H1 (cell line): Measurements from ENCODE around the gene RRP12. TPM values are rescaled to one million over a fixed set of nuclear protein-coding genes. Genes with fewer than 3 reads are reported as not detected.

ENCODE experiments used
- CREB1 ChIP-seq: IDR thresholded peaks from 2 replicates; pipeline ENCODE4 v1.6.1; 2012; ENCODE audit warnings: inconsistent platforms
- EZH2 ChIP-seq: fragments of 200-600 bp; sonication (generic); IDR thresholded peaks from 2 replicates; pipeline ENCODE4 v1.7.1; 2012; ENCODE audit warnings: low read depth, mild to moderate bottlenecking, moderate library complexity, low read length, inconsistent platforms; ENCODE audit not compliant: severe bottlenecking
- KDM1A ChIP-seq: fragments of 200-600, 300-600 bp; sonication (generic); IDR thresholded peaks from 2 replicates; pipeline ENCODE4 v1.7.1; 2016; ENCODE audit warnings: mild to moderate bottlenecking, low read length, borderline replicate concordance
- KDM5A ChIP-seq: fragments of 200-600 bp; IDR thresholded peaks from 2 replicates; pipeline ENCODE4 v1.7.1; 2012; ENCODE audit warnings: mild to moderate bottlenecking, low read length, inconsistent platforms, mixed read lengths
- POLR2A ChIP-seq, 2 experiments: IDR thresholded peaks; 1 replicate in 1 of 2; 2 replicates in 1 of 2; pipeline ENCODE4 v1.6.1; 2011; ENCODE audit warnings: low read depth in 2 of 2, low read length in 2 of 2, mild to moderate bottlenecking in 2 of 2; ENCODE audit errors: control extremely low read depth in 1 of 2
- TAF1 ChIP-seq: IDR thresholded peaks from 2 replicates; pipeline ENCODE4 v1.6.1; 2011; ENCODE audit warnings: mild to moderate bottlenecking, low read depth, low read length
- polyA plus RNA-seq, 7 experiments: library from polyadenylated mRNA; depleted of rRNA in 3 of 7; stranded (reverse) in 5 of 7; unstranded in 2 of 7; fragments of >200 nt in 5 of 7; fragments of 200-250 nt in 2 of 7; gene quantifications; 1 replicate in 5 of 7; 2 replicates in 1 of 7; 4 replicates in 1 of 7; pipeline versions ENCODE4 v1.2.1 to v1.2.3, GENCODE V29; 2011 to 2013; ENCODE audit warnings: missing spikeins in 2 of 7, mixed read lengths in 2 of 7
- total RNA-seq: library from RNA; stranded (reverse); fragmentation: NEBNext Ultra II Directional; extraction: Animal tissue kit (Norgen Biotek cat#: 25700); gene quantifications from 2 replicates; pipeline ENCODE4 v1.2.1, GENCODE V29; 2021

Gene RRP12
- total and polyA plus RNA-seq, 2 of the 8 experiments (the other 6 are each of a cell fraction or from before 2014, with no cell fraction given) = 21.0 to 65.8 TPM

- no peak for TF ChIP-seq CREB1
- no peak for TF ChIP-seq POLR2A (IDR thresholded peaks at IDR 0.05; ENCODE audit: control extremely low read depth in 1 of 2, low read depth in 2 of 2, low read length in 2 of 2)
- no peak for TF ChIP-seq KDM5A
- TF ChIP-seq KDM1A = no peak
- no peak for TF ChIP-seq EZH2
- no peak for TF ChIP-seq TAF1
Observed at GRCh38 chr10:97362310-97363033, 38.7 kb downstream of the RRP12 start (continued).
